Measurements from ENCODE around the gene CDH23. TPM values are rescaled to one million over a fixed set of nuclear protein-coding genes. Genes with fewer than 3 reads are reported as not detected.

The CDH23 gene
- total and polyA plus RNA-seq, 2 of the 8 experiments (the other 6 are each of a cell fraction or from before 2014, with no cell fraction given), result 1.9 to 4.9 TPM

GRCh38 chr10:71561003-71561574 is 164.4 kb downstream of the CDH23 start (continued):
- TF ChIP-seq SUZ12 (IDR thresholded peaks at IDR 0.05; ENCODE audit: low read length) (no peak), KDM4A (IDR thresholded peaks at IDR 0.05; ENCODE audit: low read depth, low read length, severe bottlenecking) (no peak), NRF1 (IDR thresholded peaks at IDR 0.05; ENCODE audit: low read depth, low read length) (no peak)
